ENCODE data around the gene OR6Y1. TPM values are rescaled to one million over a fixed set of nuclear protein-coding genes. Genes with fewer than 3 reads are reported as not detected.

OR6Y1 gene
- total and polyA plus RNA-seq, 2 of the 4 experiments (the other 2 are of a cell fraction) = not detected

GRCh38 chr1:158494796-158495195, 59.4 kb downstream of the OR6Y1 start:
- DNase-seq (no peak), ATAC-seq (ENCODE audit: low read depth) (no peak)
- POLR2A ChIA-PET (ENCODE audit: unreplicated experiment) = no interaction called here
- no peak for TF ChIP-seq RAD21 (IDR thresholded peaks at IDR 0.05; ENCODE audit: low read length)
- no peak overlapping the region for H3K14ac ChIP-seq (replicated peaks; ENCODE audit: low read depth, low read length)
- intact Hi-C loops (cut with micrococcal nuclease) = no loop called here
- no peak overlapping the region for H3K4me3 ChIP-seq (ENCODE audit: insufficient read depth, low read depth, low read length)
- H2BK20ac ChIP-seq (ENCODE audit: low read depth, low read length) = no peak overlapping the region
- no peak overlapping the region for H3K23ac ChIP-seq (ENCODE audit: low read depth, low read length)
- no peak overlapping the region for H3K4ac ChIP-seq (ENCODE audit: low read depth, low read length)
- no peak overlapping the region for H3K18ac ChIP-seq (ENCODE audit: low read depth, low read length)
- H3K27me3 ChIP-seq (ENCODE audit: control insufficient read depth, insufficient read depth, low read length) = no peaks in the 10 kb centered on the region
- no peaks in the 10 kb centered on the region for H3K9me1 ChIP-seq (ENCODE audit: insufficient read depth, low read length)
- no peaks in the 10 kb centered on the region for H3K9me3 ChIP-seq (ENCODE audit: control insufficient read depth, insufficient read depth, low read length)
- no peaks in the 10 kb centered on the region for H3K36me3 ChIP-seq (ENCODE audit: control insufficient read depth, insufficient read depth, low read length)
- H3K4me1 ChIP-seq (ENCODE audit: control insufficient read depth, insufficient read depth, low read length) = no peaks in the 10 kb centered on the region
- BruUV-seq (replicated peaks) = no TSS peak
- H3K4me2 ChIP-seq (ENCODE audit: low read depth, low read length) = no peak overlapping the region
- H2AK9ac ChIP-seq (replicated peaks; ENCODE audit: low read depth, low read length, poor library complexity) = no peak overlapping the region
- no peak overlapping the region for H4K91ac ChIP-seq (ENCODE audit: insufficient read depth, low read depth, low read length)
- WGBS, 2 experiments (ENCODE audit: extremely low coverage in 2 of 2, insufficient read length in 1 of 2) = no CpG with 5 or more reads among the region's 2 CpGs
- no peak overlapping the region for H2BK120ac ChIP-seq (ENCODE audit: low read depth, low read length)
- H4K5ac ChIP-seq (ENCODE audit: low read depth, low read length) = no peak overlapping the region
- no peak overlapping the region for H3K56ac ChIP-seq (ENCODE audit: extremely low read depth, insufficient read depth, low read length)
- in situ Hi-C loops (cut with MboI; ENCODE audit: low sequenced_read_pairs) = no loop called here
- no peak overlapping the region for H3K9ac ChIP-seq (ENCODE audit: low read depth, low read length)
- no peaks in the 10 kb centered on the region for H3K79me1 ChIP-seq (ENCODE audit: low read depth in 1 of 2, low read length in 2 of 2)
- no peak overlapping the region for H2AFZ ChIP-seq (replicated peaks; ENCODE audit: low read length, poor library complexity)
- H2AK5ac ChIP-seq (ENCODE audit: low read depth, low read length) = no peak overlapping the region
- H4K20me1 ChIP-seq (ENCODE audit: insufficient read depth, low read length) = no peaks in the 10 kb centered on the region
- no peak overlapping the region for H2BK15ac ChIP-seq (ENCODE audit: low read depth, low read length)
- CTCF ChIA-PET = no interaction called here
- H3K27ac ChIP-seq (ENCODE audit: insufficient read depth, low read length) = no peak overlapping the region
- H2BK5ac ChIP-seq (ENCODE audit: low read depth, low read length, poor library complexity, severe bottlenecking) = no peak overlapping the region
- dilution Hi-C loops (cut with HindIII; ENCODE audit: low sequenced_read_pairs, unreplicated experiment) = no loop called here
- H4K8ac ChIP-seq (ENCODE audit: low read depth in 2 of 2, low read length in 2 of 2) = no peak overlapping the region

Other genes starting within 250 kb of the OR6Y1 start
- gene CD1B, start 222.9 kb downstream of the OR6Y1 start, total RNA-seq (2012; rRNA removed) = not detected in 2 replicates
- gene CD1B, start 222.9 kb downstream of the OR6Y1 start, polyA plus RNA-seq (2012; rRNA removed) = not detected in 2 replicates
- gene CD1E, start 200.5 kb downstream of the OR6Y1 start, total RNA-seq (2012; rRNA removed) = not detected in 2 replicates
- gene CD1E, start 200.5 kb downstream of the OR6Y1 start, polyA plus RNA-seq (2012; rRNA removed) = not detected in 2 replicates
- not detected in 2 replicates for gene OR10T2, start 154.9 kb downstream of the OR6Y1 start, total RNA-seq (2012; rRNA removed)
- gene OR10T2, start 154.9 kb downstream of the OR6Y1 start, polyA plus RNA-seq (2012; rRNA removed) = not detected in 2 replicates
- not detected in 2 replicates for gene OR10K2, start 128.2 kb downstream of the OR6Y1 start, total RNA-seq (2012; rRNA removed)
- not detected in 2 replicates for gene OR10K2, start 128.2 kb downstream of the OR6Y1 start, polyA plus RNA-seq (2012; rRNA removed)
- gene OR10K1, start 92.6 kb downstream of the OR6Y1 start, total RNA-seq (2012; rRNA removed) = not detected in 2 replicates
- not detected in 2 replicates for gene OR10K1, start 92.6 kb downstream of the OR6Y1 start, polyA plus RNA-seq (2012; rRNA removed)
- gene OR10R2, start 82.2 kb downstream of the OR6Y1 start, total RNA-seq (2012; rRNA removed) = not detected in 2 replicates
- gene OR10R2, start 82.2 kb downstream of the OR6Y1 start, polyA plus RNA-seq (2012; rRNA removed) = not detected in 2 replicates
- not detected in 2 replicates for gene OR6P1, start 16.2 kb upstream of the OR6Y1 start, total RNA-seq (2012; rRNA removed)
- not detected in 2 replicates for gene OR6P1, start 16.2 kb upstream of the OR6Y1 start, polyA plus RNA-seq (2012; rRNA removed)
- not detected in 2 replicates for gene OR10X1, start 25.5 kb upstream of the OR6Y1 start, total RNA-seq (2012; rRNA removed)
- gene OR10X1, start 25.5 kb upstream of the OR6Y1 start, polyA plus RNA-seq (2012; rRNA removed) = not detected in 2 replicates
- gene OR10Z1, start 50.9 kb upstream of the OR6Y1 start, total RNA-seq (2012; rRNA removed) = not detected in 2 replicates
- gene OR10Z1, start 50.9 kb upstream of the OR6Y1 start, polyA plus RNA-seq (2012; rRNA removed) = not detected in 2 replicates
- gene SPTA1, start 132.3 kb upstream of the OR6Y1 start, total RNA-seq (2012; rRNA removed) = not detected in 2 replicates
- not detected in 2 replicates for gene SPTA1, start 132.3 kb upstream of the OR6Y1 start, polyA plus RNA-seq (2012; rRNA removed)
- not detected in 2 replicates for gene OR6K2, start 146.2 kb upstream of the OR6Y1 start, total RNA-seq (2012; rRNA removed)
- not detected in 2 replicates for gene OR6K2, start 146.2 kb upstream of the OR6Y1 start, polyA plus RNA-seq (2012; rRNA removed)
- not detected in 2 replicates for gene OR6K3, start 166.3 kb upstream of the OR6Y1 start, total RNA-seq (2012; rRNA removed)
- gene OR6K3, start 166.3 kb upstream of the OR6Y1 start, polyA plus RNA-seq (2012; rRNA removed) = not detected in 2 replicates
- not detected in 2 replicates for gene OR6K6, start 200.3 kb upstream of the OR6Y1 start, total RNA-seq (2012; rRNA removed)
- not detected in 2 replicates for gene OR6K6, start 200.3 kb upstream of the OR6Y1 start, polyA plus RNA-seq (2012; rRNA removed)
- gene OR6N1, start 217.8 kb upstream of the OR6Y1 start, total RNA-seq (2012; rRNA removed) = not detected in 2 replicates
- not detected in 2 replicates for gene OR6N1, start 217.8 kb upstream of the OR6Y1 start, polyA plus RNA-seq (2012; rRNA removed)
- not detected in 2 replicates for gene OR6N2, start 226.8 kb upstream of the OR6Y1 start, total RNA-seq (2012; rRNA removed)
- gene OR6N2, start 226.8 kb upstream of the OR6Y1 start, polyA plus RNA-seq (2012; rRNA removed) = not detected in 2 replicates

Data from IMR-90 (cell line).